Stimulated activated memory B cell treated with anti-CD40 and anti-IgM and Interleukin-4, amounts not matched to agents 10 μg/mL and 1 μg/mL and 100 μg/mL, for 72 hours (primary cell): ENCODE results near the gene MILR1.
A peak's percentile ranks its signal among the peaks of the same experiment; 100 is the strongest.

Experiments used
- ATAC-seq: fragments of 150-1000 bp; cut with Tn5 transposase; 2 replicates; pipeline ENCODE4 v1.10.0; 2021
- H3K27ac Mint-ChIP-seq: one replicate; pipeline ENCODE4 v1.8.0; 2022; ENCODE audit warnings: mild to moderate bottlenecking, mixed read lengths
- H3K27me3 Mint-ChIP-seq: one replicate; pipeline ENCODE4 v1.8.0; 2022; ENCODE audit warnings: mixed read lengths
- H3K36me3 Mint-ChIP-seq: one replicate; pipeline ENCODE4 v1.8.0; 2022; ENCODE audit warnings: mixed read lengths
- H3K4me1 Mint-ChIP-seq: one replicate; pipeline ENCODE4 v1.8.0; 2022; ENCODE audit warnings: mixed read lengths
- H3K4me3 Mint-ChIP-seq: one replicate; pipeline ENCODE4 v1.8.0; 2022; ENCODE audit warnings: mild to moderate bottlenecking, moderate library complexity, mixed read lengths
- H3K9me3 Mint-ChIP-seq: one replicate; pipeline ENCODE4 v1.8.0; 2022; ENCODE audit warnings: mixed read lengths

MILR1 gene, protein sequence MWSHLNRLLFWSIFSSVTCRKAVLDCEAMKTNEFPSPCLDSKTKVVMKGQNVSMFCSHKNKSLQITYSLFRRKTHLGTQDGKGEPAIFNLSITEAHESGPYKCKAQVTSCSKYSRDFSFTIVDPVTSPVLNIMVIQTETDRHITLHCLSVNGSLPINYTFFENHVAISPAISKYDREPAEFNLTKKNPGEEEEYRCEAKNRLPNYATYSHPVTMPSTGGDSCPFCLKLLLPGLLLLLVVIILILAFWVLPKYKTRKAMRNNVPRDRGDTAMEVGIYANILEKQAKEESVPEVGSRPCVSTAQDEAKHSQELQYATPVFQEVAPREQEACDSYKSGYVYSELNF

DNA sequence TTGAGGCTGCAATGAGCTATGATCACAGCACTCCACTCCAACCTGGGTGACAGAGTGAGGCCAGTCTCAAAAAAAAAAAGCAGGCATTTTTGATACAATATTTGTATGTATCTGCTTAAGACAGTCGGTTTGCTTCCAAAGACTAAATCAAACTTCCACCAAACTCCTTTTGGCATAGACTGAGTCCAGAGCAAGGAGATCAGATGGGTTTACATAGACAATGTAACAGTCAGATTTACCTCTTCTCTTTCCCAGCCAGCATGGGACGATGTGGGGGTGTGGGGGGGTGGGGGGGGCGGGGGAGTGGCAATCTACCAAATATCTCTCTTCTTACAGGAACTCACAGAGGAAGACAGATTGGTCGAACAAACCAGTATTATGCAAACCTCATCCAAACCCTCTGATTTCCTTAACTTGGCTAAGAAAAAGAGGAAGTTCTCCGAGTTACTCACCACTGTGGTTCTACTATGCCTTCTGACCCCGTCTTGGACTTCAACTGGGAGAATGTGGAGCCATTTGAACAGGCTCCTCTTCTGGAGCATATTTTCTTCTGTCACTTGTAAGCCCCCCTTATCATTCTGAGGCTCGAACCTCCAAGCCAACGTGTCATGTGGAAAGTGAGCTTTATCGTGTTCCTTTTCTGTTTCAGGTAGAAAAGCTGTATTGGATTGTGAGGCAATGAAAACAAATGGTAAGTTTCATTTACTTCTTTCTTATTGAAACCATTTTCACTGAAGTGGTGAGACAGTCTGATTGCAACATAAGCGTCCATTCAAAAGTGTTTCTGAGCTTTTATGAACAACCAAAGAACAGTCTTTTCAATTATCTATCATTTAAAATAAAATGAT lies at the start of gene MILR1:
Gene MILR1 (plus strand): TSS at position 451 of the 848 bp plus-strand sequence. CDS start 54 bp downstream, at position 505.
- H3K27me3 Mint-ChIP-seq = no peaks in the 10 kb centered on the region
- peak within 1 kb of the TSS; percentile 83 for H3K27ac Mint-ChIP-seq
- H3K4me3 Mint-ChIP-seq = peak within 1 kb of the TSS; percentile 79
- H3K9me3 Mint-ChIP-seq = no peaks in the 10 kb centered on the region
- H3K36me3 Mint-ChIP-seq = peaks cover 8% of the 10 kb centered on the region
- peak; percentile 93 for ATAC-seq
- peaks cover 25% of the 10 kb centered on the region for H3K4me1 Mint-ChIP-seq

DNA sequence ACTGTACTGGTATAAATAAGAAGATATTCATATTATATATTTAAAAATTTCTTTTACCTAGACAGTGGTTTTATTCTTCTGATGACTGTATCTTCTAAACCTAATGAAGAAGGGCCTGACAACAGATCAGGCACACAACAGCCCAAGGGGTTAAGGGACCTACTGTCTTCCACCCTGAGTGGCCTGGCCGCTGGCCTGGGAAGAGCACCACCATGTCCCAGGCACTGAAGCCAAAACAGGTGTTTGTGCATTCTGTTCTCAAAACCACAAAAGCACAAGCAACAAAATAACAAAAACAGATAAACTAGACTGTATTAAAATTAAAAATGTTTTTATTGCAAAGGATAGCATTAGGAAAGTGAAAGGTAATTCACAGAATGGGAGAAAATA lies 49.2 kb upstream of the MILR1 start:
- H3K9me3 Mint-ChIP-seq = no peaks in the 10 kb centered on the region
- H3K27me3 Mint-ChIP-seq = no peaks in the 10 kb centered on the region
- no peak overlapping the region for H3K4me3 Mint-ChIP-seq
- ATAC-seq = no peak
- peaks cover 64% of the 10 kb centered on the region for H3K4me1 Mint-ChIP-seq
- H3K36me3 Mint-ChIP-seq = no peaks in the 10 kb centered on the region
- H3K27ac Mint-ChIP-seq = peak overlapping the region; percentile 93

DNA sequence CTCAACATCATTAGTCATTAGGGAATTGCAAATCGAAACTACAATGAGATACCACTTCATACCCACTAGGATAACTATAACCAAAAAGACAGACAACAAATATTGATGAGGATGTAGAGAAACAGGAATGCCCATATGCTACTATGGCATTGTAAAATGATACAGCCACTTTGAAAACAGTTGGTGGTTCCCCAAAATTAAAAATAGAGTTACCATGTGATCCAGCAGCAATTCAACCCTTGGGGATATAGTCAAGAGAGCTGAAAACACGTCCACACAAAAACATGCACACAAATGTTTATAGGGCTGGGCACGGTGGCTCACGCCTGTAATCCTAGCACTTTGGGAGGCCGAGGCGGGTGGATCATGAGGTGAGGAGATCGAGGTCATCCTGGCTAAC lies 48.3 kb upstream of the MILR1 start:
- no peaks in the 10 kb centered on the region for H3K9me3 Mint-ChIP-seq
- peak overlapping the region; percentile 93 for H3K27ac Mint-ChIP-seq
- H3K4me3 Mint-ChIP-seq = peak overlapping the region; percentile 34
- no peaks in the 10 kb centered on the region for H3K27me3 Mint-ChIP-seq
- peaks cover 71% of the 10 kb centered on the region for H3K4me1 Mint-ChIP-seq
- ATAC-seq = no peak
- H3K36me3 Mint-ChIP-seq = no peaks in the 10 kb centered on the region

DNA sequence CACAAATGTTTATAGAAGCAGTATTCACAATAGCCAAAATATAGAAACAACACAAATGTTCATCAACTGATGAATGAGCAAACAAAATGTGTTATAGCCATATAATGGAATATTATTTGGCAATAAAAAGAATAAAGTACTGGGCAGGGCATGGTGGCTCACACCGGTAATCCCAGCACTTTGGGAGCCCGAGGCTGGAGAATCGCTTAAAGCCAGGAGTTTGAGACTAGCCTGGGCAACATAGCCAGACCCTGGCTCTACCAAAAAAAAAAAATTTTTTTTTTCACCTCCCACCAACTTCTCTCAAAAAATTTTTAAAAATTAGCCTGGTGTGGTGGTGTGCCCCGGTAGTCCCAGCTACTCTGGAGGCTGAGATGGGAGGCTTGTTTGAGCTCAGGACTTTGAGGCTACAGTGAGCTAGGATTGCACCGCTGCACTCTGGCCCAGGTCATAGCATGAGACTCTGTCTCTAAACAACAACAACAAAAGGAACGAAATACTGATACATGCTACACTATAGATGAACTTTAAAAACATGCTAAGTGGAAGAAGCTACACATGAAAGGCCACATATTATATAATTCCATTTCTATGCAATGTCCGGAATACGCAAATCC lies 47.6 kb upstream of the MILR1 start:
- Mint-ChIP-seq H3K4me1 (peaks cover 71% of the 10 kb centered on the region), H3K4me3 (peak overlapping the region; percentile 2), H3K9me3 (no peaks in the 10 kb centered on the region), H3K27ac (peak overlapping the region; percentile 93), H3K27me3 (no peaks in the 10 kb centered on the region), H3K36me3 (no peaks in the 10 kb centered on the region)
- ATAC-seq = no peak

DNA sequence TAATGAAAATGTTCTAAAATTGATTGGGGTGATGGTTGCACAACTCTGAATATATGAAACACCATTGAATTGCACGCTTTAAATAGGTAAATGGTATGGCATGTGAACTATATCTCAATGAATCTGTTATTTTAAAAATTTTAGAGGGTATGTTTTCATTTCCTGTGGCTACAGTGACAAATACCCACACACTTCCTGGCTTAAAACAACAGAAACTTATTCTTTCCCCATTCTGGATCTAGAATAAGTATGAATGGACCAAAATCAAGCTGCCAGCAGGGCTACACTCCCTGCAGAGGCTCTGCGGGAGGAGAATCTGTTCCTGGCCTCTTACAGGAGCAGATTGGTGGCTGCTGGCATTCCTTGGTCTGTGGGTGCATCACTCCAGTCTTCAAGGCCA lies 47.0 kb upstream of the MILR1 start:
- no peaks in the 10 kb centered on the region for H3K27me3 Mint-ChIP-seq
- H3K27ac Mint-ChIP-seq = peak overlapping the region; percentile 93
- no peaks in the 10 kb centered on the region for H3K9me3 Mint-ChIP-seq
- H3K4me3 Mint-ChIP-seq = no peak overlapping the region
- ATAC-seq = no peak
- peaks cover 75% of the 10 kb centered on the region for H3K4me1 Mint-ChIP-seq
- H3K36me3 Mint-ChIP-seq = no peaks in the 10 kb centered on the region

DNA sequence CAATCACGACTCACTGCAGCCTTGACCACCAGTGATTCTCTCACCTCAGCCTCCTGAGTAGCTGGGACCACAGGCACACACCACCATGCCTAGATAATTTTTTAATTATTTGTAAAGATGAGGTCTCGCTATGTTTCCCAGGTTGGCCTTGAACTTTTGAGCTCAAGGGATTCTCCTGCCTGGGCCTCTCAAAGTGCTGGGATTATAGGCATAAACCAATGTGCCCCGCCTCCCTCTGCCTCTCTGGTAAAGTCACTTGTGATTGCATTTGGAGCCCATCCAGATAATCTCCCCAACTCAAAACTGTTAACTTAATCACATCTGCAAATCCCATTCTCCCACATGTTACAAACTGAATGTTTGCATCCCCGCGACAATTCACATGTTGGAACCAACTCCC lies 46.4 kb upstream of the MILR1 start:
- Mint-ChIP-seq H3K36me3 (no peaks in the 10 kb centered on the region), H3K27me3 (no peaks in the 10 kb centered on the region), H3K4me1 (peaks cover 80% of the 10 kb centered on the region), H3K27ac (peak overlapping the region; percentile 93), H3K4me3 (no peak overlapping the region), H3K9me3 (no peaks in the 10 kb centered on the region)
- no peak for ATAC-seq

DNA sequence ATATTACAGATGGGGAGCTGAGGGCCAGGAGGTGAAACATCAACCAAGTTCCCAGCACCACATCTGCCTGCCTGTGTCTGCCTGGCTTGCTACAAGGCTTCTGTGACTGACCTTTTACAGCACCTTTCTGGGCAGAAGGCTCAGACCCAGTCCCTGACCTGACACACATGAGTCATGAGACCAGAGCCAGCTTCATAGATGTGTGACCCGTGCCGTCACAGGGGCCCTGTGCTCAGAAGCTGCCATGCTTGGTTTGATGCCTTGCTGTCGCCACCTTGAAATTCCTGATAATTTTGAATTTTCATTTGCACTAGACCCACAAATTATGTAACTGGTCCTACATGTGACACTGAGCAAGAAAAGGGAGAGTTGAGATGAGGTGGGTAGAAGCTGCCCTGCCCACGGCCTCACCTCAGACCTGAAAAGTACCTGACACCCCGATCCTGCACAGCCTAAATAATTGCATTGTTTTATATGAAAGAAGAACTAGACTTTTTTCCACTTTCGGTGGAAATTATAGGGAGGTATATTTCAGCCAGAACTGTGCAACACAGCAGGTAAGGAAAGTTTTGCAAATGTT lies 44.9 kb upstream of the MILR1 start:
- peak; percentile 87 for ATAC-seq
- Mint-ChIP-seq H3K4me1 (peaks cover 72% of the 10 kb centered on the region), H3K27me3 (no peaks in the 10 kb centered on the region), H3K9me3 (no peaks in the 10 kb centered on the region), H3K36me3 (no peaks in the 10 kb centered on the region), H3K4me3 (peak overlapping the region; percentile 13), H3K27ac (peak overlapping the region; percentile 93)

DNA sequence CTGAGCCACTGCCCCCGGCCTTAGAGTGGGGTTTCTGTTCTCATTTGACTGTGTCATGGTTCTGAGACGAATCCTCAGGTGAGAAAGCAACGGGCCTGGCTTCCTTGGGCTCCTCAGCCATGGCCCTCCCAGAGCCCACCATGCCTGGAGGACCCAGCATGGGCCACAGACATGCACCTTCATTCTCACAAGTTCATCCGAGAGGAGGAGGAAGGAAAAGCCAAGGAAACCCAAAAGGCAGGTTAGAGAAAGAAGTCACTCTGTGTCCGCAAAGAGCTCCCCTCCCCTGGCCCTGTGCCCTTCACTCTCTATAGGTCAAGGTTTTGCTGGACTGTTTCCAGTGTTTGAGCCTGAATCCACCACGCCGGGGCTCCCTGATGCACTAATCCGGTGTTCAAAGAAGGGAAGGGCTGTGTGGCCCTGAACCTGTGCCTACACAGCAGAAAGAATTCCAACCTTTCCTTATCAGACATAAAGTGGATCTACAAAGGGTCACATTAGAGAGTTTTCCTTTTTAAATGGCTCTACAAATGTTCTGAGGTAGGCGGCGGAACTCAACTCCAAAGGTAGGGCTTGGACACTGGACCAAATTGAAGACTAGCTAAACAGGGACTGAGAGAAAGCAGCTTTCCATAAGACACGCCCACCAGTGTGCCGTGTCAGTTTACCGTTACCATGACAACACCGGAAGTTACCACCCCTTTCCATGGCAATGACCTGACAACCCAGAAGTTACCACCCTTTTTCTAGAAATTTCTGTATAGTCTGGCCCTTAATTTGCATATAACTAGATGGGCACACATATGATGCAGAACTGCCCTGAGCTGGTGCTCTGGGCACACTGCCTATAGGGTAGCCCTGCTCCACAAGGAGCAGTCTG lies 42.4 kb upstream of the MILR1 start:
- no peak overlapping the region for H3K4me3 Mint-ChIP-seq
- ATAC-seq = no peak

DNA sequence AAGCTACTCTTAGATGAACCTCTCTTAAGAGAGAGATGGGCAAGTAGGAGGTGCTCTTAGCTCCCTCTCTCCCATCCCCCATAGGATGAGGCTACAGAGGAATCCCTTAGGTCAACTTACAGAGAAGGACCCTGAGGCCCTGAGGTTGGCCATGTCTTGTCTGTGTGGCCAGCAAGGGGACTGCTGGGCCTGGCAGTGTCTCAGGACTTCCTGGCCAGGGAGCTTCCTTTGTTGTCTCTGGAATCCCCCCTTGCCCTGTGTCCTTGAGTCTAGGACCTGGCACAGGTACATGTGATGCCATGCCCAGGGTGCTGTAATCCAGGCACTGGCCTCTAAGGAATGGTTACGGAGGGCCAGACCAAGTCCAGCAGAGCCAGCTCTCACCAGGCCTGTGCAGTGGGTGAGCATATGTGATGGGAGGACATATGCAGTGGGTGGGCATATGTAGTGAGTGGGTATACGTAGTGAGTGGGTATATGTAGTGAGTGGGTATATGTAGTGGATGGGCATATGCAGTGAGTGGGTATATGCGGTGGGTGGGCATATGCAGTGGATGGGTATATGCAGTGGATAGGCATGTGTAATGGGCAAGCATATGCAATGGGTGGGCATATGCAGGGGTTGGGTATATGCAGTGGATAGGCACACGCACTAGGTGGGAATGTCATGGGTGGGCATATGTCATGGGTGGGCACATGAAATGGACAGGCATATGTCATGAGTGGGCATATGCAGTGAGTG lies 38.0 kb upstream of the MILR1 start:
- Mint-ChIP-seq H3K27me3 (no peaks in the 10 kb centered on the region), H3K27ac (peak overlapping the region; percentile 84), H3K9me3 (no peaks in the 10 kb centered on the region), H3K4me3 (peak overlapping the region; percentile 45), H3K4me1 (peaks cover 56% of the 10 kb centered on the region), H3K36me3 (no peaks in the 10 kb centered on the region)
- ATAC-seq = no peak

More for the DNA sequence above, 42.4 kb upstream of the MILR1 start:
- Mint-ChIP-seq H3K36me3 (no peaks in the 10 kb centered on the region), H3K27me3 (no peaks in the 10 kb centered on the region), H3K4me1 (peaks cover 70% of the 10 kb centered on the region), H3K9me3 (no peaks in the 10 kb centered on the region), H3K27ac (peak overlapping the region; percentile 93)

DNA sequence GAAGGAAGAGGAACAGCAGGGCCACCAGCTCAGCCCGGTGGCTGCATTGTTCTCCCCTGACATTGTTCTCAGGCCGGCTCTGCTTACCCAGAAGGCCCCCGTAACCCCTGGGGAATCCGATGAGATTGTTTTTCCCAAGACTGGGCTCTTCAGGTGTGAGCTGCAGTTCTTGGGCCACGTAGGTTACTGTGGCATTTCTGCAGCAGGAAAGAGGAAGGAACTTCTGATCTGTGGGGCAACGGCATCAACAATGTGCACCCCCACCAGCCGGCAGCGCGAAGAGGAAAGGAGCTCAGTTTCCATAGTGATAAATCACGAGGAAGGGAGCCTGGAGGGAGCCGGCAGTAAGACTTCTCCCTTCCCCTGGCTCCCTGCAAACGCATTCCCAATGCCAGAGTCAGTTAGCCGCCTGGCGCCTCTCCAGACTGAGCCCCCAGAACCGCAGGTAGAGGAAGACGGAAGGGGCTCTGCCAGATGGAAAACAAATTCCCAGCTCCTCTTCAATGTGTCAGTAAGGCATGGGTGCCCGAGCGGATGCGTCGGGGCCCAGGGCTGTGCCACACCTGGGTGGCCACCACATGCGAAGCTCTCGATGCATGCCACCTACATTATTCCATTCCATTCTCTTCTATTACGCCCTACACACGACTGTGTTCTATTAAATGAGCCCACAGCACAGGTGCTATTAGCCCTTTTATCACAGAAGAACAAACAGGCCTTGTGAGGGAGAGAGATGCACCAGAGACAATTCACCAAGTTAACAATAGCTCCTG lies 36.7 kb upstream of the MILR1 start:
- no peaks in the 10 kb centered on the region for H3K27me3 Mint-ChIP-seq
- H3K4me1 Mint-ChIP-seq = peaks cover 43% of the 10 kb centered on the region
- peak overlapping the region; percentile 84 for H3K27ac Mint-ChIP-seq
- no peaks in the 10 kb centered on the region for H3K36me3 Mint-ChIP-seq
- H3K4me3 Mint-ChIP-seq = peak overlapping the region; percentile 75
- ATAC-seq = peak; percentile 87
- H3K9me3 Mint-ChIP-seq = no peaks in the 10 kb centered on the region

DNA sequence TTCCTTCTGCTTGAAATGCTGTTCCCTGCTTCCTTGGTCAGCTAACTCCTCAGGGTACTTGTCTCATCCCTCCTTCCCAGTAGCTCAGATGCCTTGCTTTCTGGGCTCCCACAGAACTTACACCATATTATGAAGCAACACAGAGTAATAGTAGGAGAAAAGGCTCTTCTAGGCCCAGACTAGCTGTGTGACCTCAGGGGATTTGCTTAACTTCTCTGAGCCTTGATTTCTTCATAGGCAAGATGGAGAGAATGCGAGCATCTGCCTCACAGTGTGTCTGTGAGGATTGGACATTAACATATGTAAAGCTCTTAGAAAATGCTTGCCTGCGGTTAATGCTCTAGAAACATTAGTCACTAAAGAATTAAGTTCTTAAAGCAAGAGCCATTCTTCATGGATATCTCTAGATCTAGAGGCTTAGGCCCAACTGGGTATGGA lies 36.0 kb upstream of the MILR1 start:
- no peaks in the 10 kb centered on the region for H3K9me3 Mint-ChIP-seq
- no peaks in the 10 kb centered on the region for H3K36me3 Mint-ChIP-seq
- H3K4me3 Mint-ChIP-seq = peak overlapping the region; percentile 75
- H3K4me1 Mint-ChIP-seq = peaks cover 41% of the 10 kb centered on the region
- H3K27me3 Mint-ChIP-seq = no peaks in the 10 kb centered on the region
- H3K27ac Mint-ChIP-seq = peak overlapping the region; percentile 84
- ATAC-seq = no peak

DNA sequence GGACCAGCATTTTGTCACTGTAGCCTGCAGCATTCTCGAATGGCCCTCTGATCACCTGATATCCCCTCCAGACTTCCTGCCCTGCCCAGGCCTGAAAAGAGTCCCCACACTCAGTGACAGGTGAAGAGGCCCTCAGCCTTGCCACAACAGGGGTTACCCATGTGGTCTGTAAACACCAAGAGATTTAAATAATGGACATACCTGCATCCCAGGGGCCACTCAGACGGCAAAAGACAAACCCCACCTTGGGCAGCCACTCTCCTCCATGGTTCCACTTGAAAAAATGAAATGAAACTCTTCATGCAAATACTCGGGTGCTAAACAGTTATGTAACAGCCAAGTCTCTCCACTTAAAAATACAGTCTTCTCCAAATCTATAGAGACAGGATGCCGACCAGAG lies 35.4 kb upstream of the MILR1 start:
- peak overlapping the region; percentile 84 for H3K27ac Mint-ChIP-seq
- no peaks in the 10 kb centered on the region for H3K36me3 Mint-ChIP-seq
- peak overlapping the region; percentile 67 for H3K4me3 Mint-ChIP-seq
- H3K9me3 Mint-ChIP-seq = no peaks in the 10 kb centered on the region
- H3K4me1 Mint-ChIP-seq = peaks cover 43% of the 10 kb centered on the region
- peak; percentile 84 for ATAC-seq
- no peaks in the 10 kb centered on the region for H3K27me3 Mint-ChIP-seq
